ENCODE measurements around the gene ZBTB17.

ZBTB17 gene

GRCh38 chr1:15945011-15945831 lies 30.7 kb downstream of the ZBTB17 start:
- DNase-seq = no peak

GRCh38 chr1:15944308-15945010 lies 31.4 kb downstream of the ZBTB17 start:
- DNase-seq = no peak

- no peak for DNase-seq
Measured at GRCh38 chr1:15943992-15944307, 32.0 kb downstream of the ZBTB17 start.

GRCh38 chr1:15943328-15943991 lies 32.4 kb downstream of the ZBTB17 start:
- DNase-seq = no peak

GRCh38 chr1:15942661-15943327 lies 33.1 kb downstream of the ZBTB17 start:
- no peak for DNase-seq

GRCh38 chr1:15941899-15942660 lies 33.8 kb downstream of the ZBTB17 start:
- no peak for DNase-seq

GRCh38 chr1:15941044-15941840 lies 34.7 kb downstream of the ZBTB17 start:
- no peak for DNase-seq

- DNase-seq = no peak
Measured at GRCh38 chr1:15940110-15941043, 35.5 kb downstream of the ZBTB17 start.

- DNase-seq = no peak
Measured at GRCh38 chr1:15939181-15940109, 36.5 kb downstream of the ZBTB17 start.

GRCh38 chr1:15938628-15939161 lies 37.2 kb downstream of the ZBTB17 start:
- DNase-seq = no peak

GRCh38 chr1:15937706-15938168 lies 38.2 kb downstream of the ZBTB17 start:
- no peak for DNase-seq

- DNase-seq = no peak
Measured at GRCh38 chr1:15937146-15937545, 38.8 kb downstream of the ZBTB17 start.

GRCh38 chr1:15936025-15936424 lies 39.9 kb downstream of the ZBTB17 start:
- DNase-seq = no peak

- no peak for DNase-seq
Measured at GRCh38 chr1:15935056-15935950, 40.6 kb downstream of the ZBTB17 start.

- no peak for DNase-seq
Measured at GRCh38 chr1:15934211-15935055, 41.5 kb downstream of the ZBTB17 start.

GRCh38 chr1:15933684-15934083 lies 42.2 kb downstream of the ZBTB17 start:
- DNase-seq = no peak

GRCh38 chr1:15932612-15933011 lies 43.3 kb downstream of the ZBTB17 start:
- DNase-seq = no peak
